Activated naive CD8-positive, alpha-beta T cell treated with anti-CD3 and anti-CD28 coated beads, Interleukin-2, amount 50 U/mL, for 24 hours (primary cell): ENCODE results near the gene RAPGEF5.

ENCODE experiments used
- ATAC-seq: fragments of 150-1000 bp; cut with Tn5 transposase; one replicate; pipeline ENCODE4 v1.10.0; 2021
- DNase-seq: peaks from one replicate; pipeline ENCODE4 v3.0.0; 2021
- H3K27ac Mint-ChIP-seq: one replicate; pipeline ENCODE4 v1.8.0; 2021; ENCODE audit warnings: mild to moderate bottlenecking, mixed read lengths
- H3K27me3 Mint-ChIP-seq: one replicate; pipeline ENCODE4 v1.8.0; 2021; ENCODE audit warnings: mixed read lengths
- H3K36me3 Mint-ChIP-seq: one replicate; pipeline ENCODE4 v1.8.0; 2021; ENCODE audit warnings: low read depth, mixed read lengths
- H3K4me1 Mint-ChIP-seq: one replicate; pipeline ENCODE4 v1.8.0; 2021; ENCODE audit warnings: mixed read lengths
- H3K4me3 Mint-ChIP-seq: one replicate; pipeline ENCODE4 v1.8.0; 2021; ENCODE audit warnings: mild to moderate bottlenecking, moderate library complexity, mixed read lengths
- H3K9me3 Mint-ChIP-seq: one replicate; pipeline ENCODE4 v1.8.0; 2021; ENCODE audit warnings: mixed read lengths

Gene RAPGEF5

GRCh38 chr7:22187691-22188348, 169.1 kb downstream of the RAPGEF5 start:
- Mint-ChIP-seq H3K4me3 (no peak overlapping the region), H3K4me1 (no peaks in the 10 kb centered on the region), H3K9me3 (no peaks in the 10 kb centered on the region), H3K27ac (no peak overlapping the region), H3K36me3 (no peaks in the 10 kb centered on the region), H3K27me3 (no peaks in the 10 kb centered on the region)
- ATAC-seq, result no peak
- DNase-seq, result no peak

GRCh38 chr7:22185559-22185958, 171.4 kb downstream of the RAPGEF5 start:
- no peaks in the 10 kb centered on the region for H3K9me3 Mint-ChIP-seq
- H3K27ac Mint-ChIP-seq, result no peak overlapping the region
- no peak overlapping the region for H3K4me3 Mint-ChIP-seq
- no peaks in the 10 kb centered on the region for H3K36me3 Mint-ChIP-seq
- no peaks in the 10 kb centered on the region for H3K4me1 Mint-ChIP-seq
- no peak for DNase-seq
- H3K27me3 Mint-ChIP-seq, result peaks cover 9% of the 10 kb centered on the region
- ATAC-seq, result no peak

- DNase-seq, result no peak
- H3K27me3 Mint-ChIP-seq, result peaks cover 11% of the 10 kb centered on the region
- no peak overlapping the region for H3K4me3 Mint-ChIP-seq
- H3K36me3 Mint-ChIP-seq, result no peaks in the 10 kb centered on the region
- no peaks in the 10 kb centered on the region for H3K9me3 Mint-ChIP-seq
- H3K4me1 Mint-ChIP-seq, result no peaks in the 10 kb centered on the region
- no peak overlapping the region for H3K27ac Mint-ChIP-seq
- no peak for ATAC-seq
Measured at GRCh38 chr7:22184549-22185199, 172.3 kb downstream of the RAPGEF5 start.

GRCh38 chr7:22183522-22184280, 173.3 kb downstream of the RAPGEF5 start:
- DNase-seq (no peak), ATAC-seq (no peak)
- H3K36me3 Mint-ChIP-seq, result no peaks in the 10 kb centered on the region
- peaks cover 11% of the 10 kb centered on the region for H3K27me3 Mint-ChIP-seq
- H3K27ac Mint-ChIP-seq, result no peak overlapping the region
- H3K4me1 Mint-ChIP-seq, result no peaks in the 10 kb centered on the region
- H3K9me3 Mint-ChIP-seq, result no peaks in the 10 kb centered on the region
- H3K4me3 Mint-ChIP-seq, result no peak overlapping the region

- DNase-seq, result no peak
- Mint-ChIP-seq H3K36me3 (no peaks in the 10 kb centered on the region), H3K27ac (no peak overlapping the region), H3K27me3 (peaks cover 11% of the 10 kb centered on the region), H3K4me1 (no peaks in the 10 kb centered on the region), H3K9me3 (no peaks in the 10 kb centered on the region), H3K4me3 (no peak overlapping the region)
- ATAC-seq, result no peak
Measured at GRCh38 chr7:22182149-22182548, 174.8 kb downstream of the RAPGEF5 start.

- Mint-ChIP-seq H3K4me1 (no peaks in the 10 kb centered on the region), H3K36me3 (no peaks in the 10 kb centered on the region), H3K4me3 (no peak overlapping the region), H3K27ac (no peak overlapping the region), H3K27me3 (peaks cover 11% of the 10 kb centered on the region), H3K9me3 (no peaks in the 10 kb centered on the region)
- DNase-seq (no peak), ATAC-seq (no peak)
Measured at GRCh38 chr7:22181663-22182062, 175.3 kb downstream of the RAPGEF5 start.

- no peaks in the 10 kb centered on the region for H3K9me3 Mint-ChIP-seq
- H3K4me3 Mint-ChIP-seq, result no peak overlapping the region
- peaks cover 12% of the 10 kb centered on the region for H3K27me3 Mint-ChIP-seq
- DNase-seq, result no peak
- peaks cover 5% of the 10 kb centered on the region for H3K4me1 Mint-ChIP-seq
- no peak for ATAC-seq
- no peaks in the 10 kb centered on the region for H3K36me3 Mint-ChIP-seq
- no peak overlapping the region for H3K27ac Mint-ChIP-seq
Measured at GRCh38 chr7:22179442-22179879, 177.5 kb downstream of the RAPGEF5 start.

- H3K9me3 Mint-ChIP-seq, result no peaks in the 10 kb centered on the region
- ATAC-seq (no peak), DNase-seq (no peak)
- H3K27me3 Mint-ChIP-seq, result peaks cover 12% of the 10 kb centered on the region
- no peak overlapping the region for H3K4me3 Mint-ChIP-seq
- H3K27ac Mint-ChIP-seq, result no peak overlapping the region
- H3K4me1 Mint-ChIP-seq, result peaks cover 11% of the 10 kb centered on the region
- no peaks in the 10 kb centered on the region for H3K36me3 Mint-ChIP-seq
Measured at GRCh38 chr7:22178735-22179134, 178.2 kb downstream of the RAPGEF5 start.

- DNase-seq, result no peak
- Mint-ChIP-seq H3K9me3 (no peaks in the 10 kb centered on the region), H3K27ac (no peak overlapping the region), H3K4me1 (peaks cover 12% of the 10 kb centered on the region), H3K36me3 (no peaks in the 10 kb centered on the region), H3K27me3 (peaks cover 11% of the 10 kb centered on the region), H3K4me3 (no peak overlapping the region)
- no peak for ATAC-seq
Measured at GRCh38 chr7:22176791-22177412, 180.1 kb downstream of the RAPGEF5 start.

- no peak overlapping the region for H3K4me3 Mint-ChIP-seq
- no peak for DNase-seq
- H3K4me1 Mint-ChIP-seq, result peaks cover 12% of the 10 kb centered on the region
- H3K27ac Mint-ChIP-seq, result no peak overlapping the region
- peaks cover 2% of the 10 kb centered on the region for H3K27me3 Mint-ChIP-seq
- H3K9me3 Mint-ChIP-seq, result no peaks in the 10 kb centered on the region
- H3K36me3 Mint-ChIP-seq, result no peaks in the 10 kb centered on the region
- no peak for ATAC-seq
Measured at GRCh38 chr7:22174574-22174953, 182.4 kb downstream of the RAPGEF5 start.

- Mint-ChIP-seq H3K4me3 (no peak overlapping the region), H3K9me3 (no peaks in the 10 kb centered on the region), H3K27ac (no peak overlapping the region), H3K4me1 (peaks cover 12% of the 10 kb centered on the region), H3K27me3 (peaks cover 2% of the 10 kb centered on the region), H3K36me3 (no peaks in the 10 kb centered on the region)
- ATAC-seq (peak; percentile 65), DNase-seq (peak; percentile 15)
Measured at GRCh38 chr7:22173685-22174573, 183.0 kb downstream of the RAPGEF5 start.

GRCh38 chr7:22168129-22168634, 188.8 kb downstream of the RAPGEF5 start:
- no peaks in the 10 kb centered on the region for H3K27me3 Mint-ChIP-seq
- no peak overlapping the region for H3K27ac Mint-ChIP-seq
- H3K4me1 Mint-ChIP-seq, result no peaks in the 10 kb centered on the region
- ATAC-seq (no peak), DNase-seq (no peak)
- no peaks in the 10 kb centered on the region for H3K9me3 Mint-ChIP-seq
- H3K36me3 Mint-ChIP-seq, result no peaks in the 10 kb centered on the region
- no peak overlapping the region for H3K4me3 Mint-ChIP-seq

- H3K27me3 Mint-ChIP-seq, result no peaks in the 10 kb centered on the region
- no peak overlapping the region for H3K27ac Mint-ChIP-seq
- H3K36me3 Mint-ChIP-seq, result no peaks in the 10 kb centered on the region
- H3K4me1 Mint-ChIP-seq, result no peaks in the 10 kb centered on the region
- ATAC-seq, result no peak
- no peak overlapping the region for H3K4me3 Mint-ChIP-seq
- no peaks in the 10 kb centered on the region for H3K9me3 Mint-ChIP-seq
- no peak for DNase-seq
Measured at GRCh38 chr7:22167482-22167881, 189.5 kb downstream of the RAPGEF5 start.

GRCh38 chr7:22166928-22167327, 190.0 kb downstream of the RAPGEF5 start:
- ATAC-seq (no peak), DNase-seq (no peak)
- Mint-ChIP-seq H3K4me3 (no peak overlapping the region), H3K4me1 (no peaks in the 10 kb centered on the region), H3K27me3 (no peaks in the 10 kb centered on the region), H3K27ac (no peak overlapping the region), H3K9me3 (no peaks in the 10 kb centered on the region), H3K36me3 (no peaks in the 10 kb centered on the region)
